Duodenal mucosa (tissue), 2 donors: ENCODE data around the gene SRCAP.

Experiments
- H3K27ac ChIP-seq: one replicate; pipeline ENCODE4 v1.7.0; 2013; ENCODE audit warnings: low read depth, low read length
- H3K27me3 ChIP-seq, 2 donors: one replicate each; pipeline ENCODE4 v1.7.0; 2013; ENCODE audit warnings: low read length in 2 of 2, control low read depth in 1 of 2; ENCODE audit not compliant: insufficient read depth in 2 of 2, control insufficient read depth in 1 of 2
- H3K36me3 ChIP-seq, 2 donors: one replicate each; pipeline ENCODE4 v1.7.0; 2013; ENCODE audit warnings: low read length in 2 of 2, control low read depth in 1 of 2; ENCODE audit not compliant: insufficient read depth in 2 of 2, control insufficient read depth in 1 of 2
- H3K4me1 ChIP-seq, 2 donors: one replicate each; pipeline ENCODE4 v1.7.0; 2013; ENCODE audit warnings: low read length in 2 of 2, control low read depth in 1 of 2; ENCODE audit not compliant: insufficient read depth in 2 of 2, control insufficient read depth in 1 of 2
- H3K4me3 ChIP-seq, 2 donors: one replicate each; pipeline ENCODE4 v1.7.0; 2013; ENCODE audit warnings: low read length in 2 of 2, low read depth in 1 of 2
- H3K9ac ChIP-seq, 2 donors: one replicate each; pipeline ENCODE4 v1.7.0; 2013; ENCODE audit warnings: low read length in 2 of 2, low read depth in 1 of 2
- H3K9me3 ChIP-seq, 2 donors: one replicate each; pipeline ENCODE4 v1.7.0; 2013; ENCODE audit warnings: low read length in 2 of 2, control low read depth in 1 of 2; ENCODE audit not compliant: control insufficient read depth in 1 of 2

Gene SRCAP

GRCh38 chr16:30720086-30720485 lies 21.1 kb downstream of the SRCAP start:
- Histone ChIP-seq H3K27me3 (no peaks in the 10 kb centered on the region), H3K9ac (no peak overlapping the region), H3K4me1 (peaks cover 5 to 10% of the 10 kb centered on the region in 2 donors), H3K36me3 (peaks cover 71 to 92% of the 10 kb centered on the region in 2 donors), H3K27ac (no peak overlapping the region), H3K4me3 (no peak overlapping the region), H3K9me3 (no peaks in the 10 kb centered on the region)

GRCh38 chr16:30720694-30721093 lies 21.7 kb downstream of the SRCAP start:
- no peaks in the 10 kb centered on the region for H3K9me3 ChIP-seq
- no peak overlapping the region for H3K27ac ChIP-seq
- peaks cover 71 to 93% of the 10 kb centered on the region in 2 donors for H3K36me3 ChIP-seq
- H3K9ac ChIP-seq, result no peak overlapping the region
- H3K4me3 ChIP-seq, result no peak overlapping the region
- H3K4me1 ChIP-seq, result peaks cover 11 to 15% of the 10 kb centered on the region in 2 donors
- no peaks in the 10 kb centered on the region for H3K27me3 ChIP-seq

- Histone ChIP-seq H3K27me3 (no peaks in the 10 kb centered on the region), H3K27ac (no peak overlapping the region), H3K4me3 (no peak overlapping the region), H3K4me1 (peaks cover 11 to 15% of the 10 kb centered on the region in 2 donors), H3K9ac (no peak overlapping the region), H3K36me3 (peaks cover 66 to 88% of the 10 kb centered on the region in 2 donors), H3K9me3 (no peaks in the 10 kb centered on the region)
Measured at GRCh38 chr16:30721167-30721566, 22.2 kb downstream of the SRCAP start.

- Histone ChIP-seq H3K36me3 (peaks cover 62 to 84% of the 10 kb centered on the region in 2 donors), H3K9ac (no peak overlapping the region), H3K9me3 (no peaks in the 10 kb centered on the region), H3K27me3 (no peaks in the 10 kb centered on the region), H3K4me3 (no peak overlapping the region), H3K4me1 (peaks cover 11 to 15% of the 10 kb centered on the region in 2 donors), H3K27ac (no peak overlapping the region)
Measured at GRCh38 chr16:30721606-30722005, 22.6 kb downstream of the SRCAP start.

- Histone ChIP-seq H3K9me3 (no peaks in the 10 kb centered on the region), H3K27ac (no peak overlapping the region), H3K36me3 (peaks cover 58 to 80% of the 10 kb centered on the region in 2 donors), H3K9ac (no peak overlapping the region), H3K4me1 (peaks cover 11 to 15% of the 10 kb centered on the region in 2 donors), H3K27me3 (no peaks in the 10 kb centered on the region), H3K4me3 (no peak overlapping the region)
Measured at GRCh38 chr16:30722443-30722842, 23.5 kb downstream of the SRCAP start.

GRCh38 chr16:30722916-30723315 lies 23.9 kb downstream of the SRCAP start:
- H3K9ac ChIP-seq, result no peak overlapping the region
- no peaks in the 10 kb centered on the region for H3K9me3 ChIP-seq
- no peaks in the 10 kb centered on the region for H3K27me3 ChIP-seq
- H3K27ac ChIP-seq, result no peak overlapping the region
- no peak overlapping the region for H3K4me3 ChIP-seq
- peaks cover 11 to 15% of the 10 kb centered on the region in 2 donors for H3K4me1 ChIP-seq
- peaks cover 58 to 76% of the 10 kb centered on the region in 2 donors for H3K36me3 ChIP-seq

- no peaks in the 10 kb centered on the region for H3K9me3 ChIP-seq
- no peaks in the 10 kb centered on the region for H3K27me3 ChIP-seq
- H3K36me3 ChIP-seq, result peaks cover 60 to 71% of the 10 kb centered on the region in 2 donors
- no peak overlapping the region for H3K27ac ChIP-seq
- H3K4me3 ChIP-seq, result no peak overlapping the region
- H3K4me1 ChIP-seq, result peaks cover 18 to 23% of the 10 kb centered on the region in 2 donors
- H3K9ac ChIP-seq, result no peak overlapping the region
Measured at GRCh38 chr16:30723725-30724355, 24.9 kb downstream of the SRCAP start.

- H3K9me3 ChIP-seq, result no peaks in the 10 kb centered on the region
- peaks cover 62 to 74% of the 10 kb centered on the region in 2 donors for H3K36me3 ChIP-seq
- peaks cover 26 to 32% of the 10 kb centered on the region in 2 donors for H3K4me1 ChIP-seq
- no peaks in the 10 kb centered on the region for H3K27me3 ChIP-seq
- H3K9ac ChIP-seq, result no peak overlapping the region
- no peak overlapping the region for H3K4me3 ChIP-seq
- H3K27ac ChIP-seq, result no peak overlapping the region
Measured at GRCh38 chr16:30724641-30725417, 25.9 kb downstream of the SRCAP start.

- Histone ChIP-seq H3K27me3 (no peaks in the 10 kb centered on the region), H3K9ac (no peak overlapping the region), H3K27ac (no peak overlapping the region), H3K4me1 (peaks cover 26 to 32% of the 10 kb centered on the region in 2 donors), H3K4me3 (no peak overlapping the region), H3K9me3 (no peaks in the 10 kb centered on the region), H3K36me3 (peaks cover 60 to 73% of the 10 kb centered on the region in 2 donors)
Measured at GRCh38 chr16:30725418-30725792, 26.4 kb downstream of the SRCAP start.

- H3K9ac ChIP-seq, result peak overlapping the region in 1 of 2 donors; percentile 10
- H3K36me3 ChIP-seq, result peaks cover 39 to 64% of the 10 kb centered on the region in 2 donors
- H3K4me1 ChIP-seq, result peaks cover 26 to 32% of the 10 kb centered on the region in 2 donors
- H3K9me3 ChIP-seq, result no peaks in the 10 kb centered on the region
- no peaks in the 10 kb centered on the region for H3K27me3 ChIP-seq
- H3K27ac ChIP-seq, result no peak overlapping the region
- no peak overlapping the region for H3K4me3 ChIP-seq
Measured at GRCh38 chr16:30728321-30728720, 29.4 kb downstream of the SRCAP start.
